B cell (primary cell): ENCODE data around the gene GRIA3. TPM values are rescaled to one million over a fixed set of nuclear protein-coding genes. Genes with fewer than 3 reads are reported as not detected.

Experiments
- ATAC-seq: fragments of 200-7000 bp; cut with Tn5 transposase; one replicate; pipeline ENCODE4 v1.10.0; 2021; ENCODE audit warnings: low read depth, mild to moderate bottlenecking, moderate number of reproducible peaks, moderate library complexity
- CTCF ChIA-PET: fragments of 350-600 bp; sonication (Branson Sonifier 250); formaldehyde crosslinking; loops from one replicate; lab custom pipeline; 2021; ENCODE audit warnings: antibody characterized with exemption, inconsistent platforms; lab: Charles Lee
- POLR2A ChIA-PET: fragments of 350-600 bp; sonication (Branson Sonifier 250); formaldehyde crosslinking; loops from one replicate; lab custom pipeline; 2021; ENCODE audit warnings: antibody characterized with exemption; lab: Charles Lee
- DNase-seq: peaks from one replicate; pipeline ENCODE4 v3.0.0; 2013
- H2AFZ ChIP-seq: 2 replicates; pipeline ENCODE4 v1.6.1; 2012; ENCODE audit warnings: mild to moderate bottlenecking, low read depth, low read length; ENCODE audit not compliant: insufficient read depth, poor library complexity, severe bottlenecking
- H3K27ac ChIP-seq, 2 donors: 1 replicate in 1 of 2; 2 replicates in 1 of 2; pipeline ENCODE4 v1.5.1; 2012 to 2013; ENCODE audit warnings: low read length in 2 of 2, mild to moderate bottlenecking in 2 of 2, moderate library complexity in 1 of 2
- H3K27me3 ChIP-seq, 4 experiments: fragments of 200-600 bp in 1 of 4; sonication (generic) in 1 of 4; replicated peaks in 1 of 4; 1 replicate in 2 of 4; 2 replicates in 2 of 4; pipeline versions ENCODE4 v1.6.1 to v1.7.0; 2013 to 2016; ENCODE audit warnings: low read length in 3 of 4, mild to moderate bottlenecking in 2 of 4, mixed read lengths in 1 of 4, moderate library complexity in 1 of 4; ENCODE audit not compliant: insufficient read depth in 4 of 4, control insufficient read depth in 3 of 4; ENCODE audit errors: control extremely low read depth in 1 of 4
- H3K36me3 ChIP-seq, 2 experiments: replicated peaks in 1 of 2; 1 replicate in 1 of 2; 2 replicates in 1 of 2; pipeline versions ENCODE4 v1.6.1 to v1.7.1; 2013; ENCODE audit warnings: low read length in 1 of 2; ENCODE audit not compliant: insufficient read depth in 2 of 2, control insufficient read depth in 1 of 2; ENCODE audit errors: control extremely low read depth in 1 of 2, extremely low read depth in 1 of 2
- H3K4me1 ChIP-seq, 2 donors: fragments of 200-600 bp in 1 of 2; sonication (generic) in 1 of 2; 1 replicate in 1 of 2; 2 replicates in 1 of 2; pipeline versions ENCODE4 v1.5.1 to v1.6.1; 2013 to 2017; ENCODE audit warnings: low read length in 2 of 2; ENCODE audit not compliant: control insufficient read depth in 2 of 2, insufficient read depth in 2 of 2
- H3K4me2 ChIP-seq: replicated peaks from 2 replicates; pipeline ENCODE3; 2012; ENCODE audit warnings: mild to moderate bottlenecking, low read depth, low read length; ENCODE audit not compliant: poor library complexity, severe bottlenecking
- H3K4me3 ChIP-seq, 5 experiments: fragments of 200-600 bp in 1 of 5; sonication (generic) in 1 of 5; 1 replicate in 3 of 5; 2 replicates in 2 of 5; pipeline versions ENCODE4 v1.5.1 to v1.7.0; 2011 to 2016; ENCODE audit warnings: low read length in 4 of 5, mild to moderate bottlenecking in 4 of 5, low read depth in 2 of 5, control low read depth in 1 of 5, moderate library complexity in 1 of 5; ENCODE audit not compliant: insufficient read depth in 1 of 5; ENCODE audit errors: control extremely low read depth in 1 of 5, extremely low read depth in 1 of 5
- H3K79me2 ChIP-seq: fragments of 200-600 bp; sonication (generic); one replicate; pipeline ENCODE4 v1.6.0; 2016; ENCODE audit warnings: low read length; ENCODE audit not compliant: control insufficient read depth, insufficient read depth
- H3K9ac ChIP-seq: fragments of 200-600 bp; sonication (generic); 2 replicates; pipeline ENCODE4 v1.6.1; 2017; ENCODE audit warnings: mild to moderate bottlenecking, low read length, moderate library complexity
- H3K9me3 ChIP-seq, 3 donors: one replicate each; pipeline versions ENCODE4 v1.6.1 to v1.7.1; 2013; ENCODE audit warnings: low read length in 2 of 3; ENCODE audit not compliant: control insufficient read depth in 2 of 3, insufficient read depth in 1 of 3; ENCODE audit errors: control extremely low read depth in 1 of 3
- H4K20me1 ChIP-seq: 2 replicates; pipeline ENCODE4 v1.6.0; 2012; ENCODE audit warnings: mild to moderate bottlenecking, low read length; ENCODE audit not compliant: insufficient read depth, control insufficient read depth, poor library complexity, severe bottlenecking
- H3K27ac Mint-ChIP-seq: one replicate; pipeline ENCODE4 v1.8.0; 2021; ENCODE audit warnings: mixed read lengths
- H3K27me3 Mint-ChIP-seq: one replicate; pipeline ENCODE4 v1.8.0; 2021; ENCODE audit warnings: mixed read lengths
- H3K4me1 Mint-ChIP-seq: one replicate; pipeline ENCODE4 v1.8.0; 2021; ENCODE audit warnings: mixed read lengths
- H3K4me3 Mint-ChIP-seq: one replicate; pipeline ENCODE4 v1.8.0; 2021; ENCODE audit warnings: mixed read lengths
- H3K9me3 Mint-ChIP-seq: one replicate; pipeline ENCODE4 v1.8.0; 2022; ENCODE audit warnings: mixed read lengths; ENCODE audit not compliant: insufficient read depth
- CTCF ChIP-seq: fragments of 200-600 bp; IDR thresholded peaks from one replicate; pipeline ENCODE4 v1.8.0; 2022; ENCODE audit warnings: antibody characterized with exemption, mild to moderate bottlenecking
- EZH2 ChIP-seq: IDR thresholded peaks from 2 replicates; pipeline ENCODE4 v1.6.1; 2012; ENCODE audit warnings: borderline replicate concordance, low read depth, mild to moderate bottlenecking, moderate library complexity, low read length; ENCODE audit not compliant: insufficient read depth, poor library complexity, severe bottlenecking
- WGBS: methylation state at CpG from one replicate; pipeline ENCODE4 v1.1.5; 2013; ENCODE audit warnings: missing lambda C conversion rate; ENCODE audit not compliant: insufficient coverage; 5-methylcytosine and 5-hydroxymethylcytosine counted together
- intact Hi-C: fragments of 100-400 bp; cut with micrococcal nuclease; formaldehyde crosslinking; loops from one replicate; pipeline ENCODE4 v1.10.0; 2022
- polyA plus RNA-seq: library from polyadenylated mRNA; depleted of rRNA; stranded (reverse); fragments of >200 nt; gene quantifications from 2 replicates; pipeline ENCODE4 v1.2.3, GENCODE V29; 2012
- total RNA-seq, 2 donors: library from RNA; stranded (reverse); fragments of 120-200 nt in 1 of 2; gene quantifications; 1 replicate in 1 of 2; 2 replicates in 1 of 2; pipeline versions ENCODE4 v1.2.3 to v1.2.4, GENCODE V29; 2013 to 2022

GRIA3 gene
- total and polyA plus RNA-seq, 2 donors (not counting 1 experiment from before 2014, with no cell fraction given): not detected

- no peaks in the 10 kb centered on the region for H4K20me1 ChIP-seq
- ChIA-PET POLR2A (no interaction called here), CTCF (no interaction called here)
- Mint-ChIP-seq H3K27ac (no peak overlapping the region), H3K4me1 (no peaks in the 10 kb centered on the region), H3K9me3 (no peaks in the 10 kb centered on the region), H3K4me3 (no peak overlapping the region), H3K27me3 (no peaks in the 10 kb centered on the region)
- H3K4me3 ChIP-seq: no peak overlapping the region
- no peak overlapping the region for H2AFZ ChIP-seq
- no peak overlapping the region for H3K9ac ChIP-seq
- intact Hi-C loops: no loop called here
- ATAC-seq: no peak
- DNase-seq: no peak
- no peak for TF ChIP-seq CTCF
- H3K79me2 ChIP-seq: no peaks in the 10 kb centered on the region
- WGBS: no CpG with 5 or more reads among the region's 1 CpG
- H3K27me3 ChIP-seq: no peaks in the 10 kb centered on the region
- no peak overlapping the region for H3K27ac ChIP-seq
- no peaks in the 10 kb centered on the region for H3K4me1 ChIP-seq
- no peaks in the 10 kb centered on the region for H3K9me3 ChIP-seq
- H3K36me3 ChIP-seq: no peaks in the 10 kb centered on the region
- no peak overlapping the region for H3K4me2 ChIP-seq
Measured at GRCh38 chrX:123454712-123455431, 270.8 kb downstream of the GRIA3 start.

GRCh38 chrX:123455693-123456092 is 271.6 kb downstream of the GRIA3 start:
- intact Hi-C loops: no loop called here
- Histone ChIP-seq H3K36me3 (no peaks in the 10 kb centered on the region), H3K4me2 (no peak overlapping the region), H3K27me3 (no peaks in the 10 kb centered on the region), H3K27ac (no peak overlapping the region), H2AFZ (no peak overlapping the region), H3K9me3 (no peaks in the 10 kb centered on the region), H3K9ac (no peak overlapping the region), H3K4me1 (no peaks in the 10 kb centered on the region), H3K4me3 (no peak overlapping the region), H3K79me2 (no peaks in the 10 kb centered on the region), H4K20me1 (no peaks in the 10 kb centered on the region)
- Mint-ChIP-seq H3K27me3 (no peaks in the 10 kb centered on the region), H3K9me3 (no peaks in the 10 kb centered on the region), H3K4me3 (no peak overlapping the region), H3K27ac (no peak overlapping the region), H3K4me1 (no peaks in the 10 kb centered on the region)
- ATAC-seq: no peak
- no peak for TF ChIP-seq EZH2
- TF ChIP-seq CTCF: no peak
- DNase-seq: no peak
- WGBS: 60% methylated on average over 1 of the region's 1 CpG
- POLR2A ChIA-PET: no interaction called here
- CTCF ChIA-PET: no interaction called here
